Memory B cell (primary cell): ENCODE measurements around the gene SARM1.

Source experiments
- ATAC-seq: fragments of 150-1000 bp; cut with Tn5 transposase; 2 replicates; pipeline ENCODE4 v1.10.0; 2021; ENCODE audit warnings: low read depth, mild to moderate bottlenecking, moderate library complexity
- DNase-seq, 2 donors: peaks; one replicate each; pipeline ENCODE4 v3.0.0; 2022; ENCODE audit warnings: low spot score in 2 of 2
- H3K27ac Mint-ChIP-seq: one replicate; pipeline ENCODE4 v1.8.0; 2022; ENCODE audit warnings: mild to moderate bottlenecking, moderate library complexity, mixed read lengths
- H3K27me3 Mint-ChIP-seq: one replicate; pipeline ENCODE4 v1.8.0; 2022; ENCODE audit warnings: mixed read lengths
- H3K36me3 Mint-ChIP-seq: one replicate; pipeline ENCODE4 v1.8.0; 2022; ENCODE audit warnings: mild to moderate bottlenecking, mixed read lengths
- H3K4me1 Mint-ChIP-seq: one replicate; pipeline ENCODE4 v1.8.0; 2022; ENCODE audit warnings: mixed read lengths
- H3K4me3 Mint-ChIP-seq: one replicate; pipeline ENCODE4 v1.8.0; 2022; ENCODE audit warnings: mild to moderate bottlenecking, moderate library complexity, mixed read lengths
- H3K9me3 Mint-ChIP-seq: one replicate; pipeline ENCODE4 v1.8.0; 2022; ENCODE audit warnings: mixed read lengths

SARM1 gene

DNA sequence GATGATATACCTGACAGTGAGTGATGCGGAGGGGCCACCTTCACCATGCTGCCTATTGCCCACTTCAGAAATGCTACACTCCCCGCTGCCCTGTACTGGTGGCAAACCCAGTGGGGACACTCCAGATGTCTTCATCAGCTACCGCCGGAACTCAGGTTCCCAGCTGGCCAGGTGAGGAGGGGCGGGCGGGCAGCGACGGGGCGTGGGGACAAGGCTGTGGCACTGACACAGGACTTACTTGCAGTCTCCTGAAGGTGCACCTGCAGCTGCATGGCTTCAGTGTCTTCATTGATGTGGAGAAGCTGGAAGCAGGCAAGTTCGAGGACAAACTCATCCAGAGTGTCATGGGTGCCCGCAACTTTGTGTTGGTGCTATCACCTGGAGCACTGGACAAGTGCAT, 16.6 kb downstream of the SARM1 start:
- Mint-ChIP-seq H3K27ac (no peak overlapping the region), H3K4me3 (no peak overlapping the region), H3K27me3 (peaks cover 8% of the 10 kb centered on the region), H3K9me3 (no peaks in the 10 kb centered on the region), H3K36me3 (peaks cover 24% of the 10 kb centered on the region), H3K4me1 (peaks cover 9% of the 10 kb centered on the region)
- DNase-seq (no peak), ATAC-seq (no peak)

DNA sequence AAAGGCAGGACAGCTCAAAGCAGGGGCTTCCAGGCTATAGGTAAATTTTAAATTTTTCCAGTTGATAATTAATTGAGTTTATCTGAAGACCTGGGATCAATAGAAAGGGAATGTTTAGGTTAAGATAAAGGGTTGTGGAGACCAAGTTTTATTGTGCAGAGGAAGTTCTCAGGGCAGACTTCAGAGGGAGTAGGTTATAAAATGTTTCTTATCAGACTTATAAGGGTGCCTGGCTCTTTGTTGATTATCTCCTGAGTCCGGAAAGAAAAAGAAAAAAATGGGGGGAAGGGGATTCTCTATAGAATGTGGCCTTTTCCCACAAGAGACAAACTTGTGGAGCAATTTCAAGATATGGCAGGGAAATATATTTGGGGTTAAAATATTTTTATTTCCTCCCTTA, 18.6 kb downstream of the SARM1 start:
- Mint-ChIP-seq H3K4me1 (peaks cover 4% of the 10 kb centered on the region), H3K27ac (no peak overlapping the region), H3K27me3 (peaks cover 4% of the 10 kb centered on the region), H3K9me3 (no peaks in the 10 kb centered on the region), H3K4me3 (no peak overlapping the region), H3K36me3 (peaks cover 29% of the 10 kb centered on the region)
- ATAC-seq (no peak), DNase-seq (no peak)

DNA sequence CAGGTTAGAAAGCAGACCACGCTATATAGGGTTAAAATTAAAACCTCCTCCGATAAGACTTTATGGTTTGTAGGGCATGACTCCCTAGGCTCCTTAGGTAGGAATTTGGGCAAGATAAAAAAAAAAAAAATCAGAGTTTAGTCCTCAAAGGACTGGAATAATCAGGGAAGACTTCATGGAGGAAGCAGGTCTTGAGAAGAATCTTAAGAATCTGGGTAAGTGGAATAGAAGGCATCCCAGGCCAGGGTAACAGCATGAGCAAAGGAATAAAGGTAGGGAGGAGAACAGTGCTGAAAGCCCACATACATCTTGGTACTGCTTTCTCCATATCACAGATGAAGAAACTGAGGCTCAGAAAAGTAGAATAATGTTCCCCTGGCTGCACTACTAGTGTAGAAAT, 19.1 kb downstream of the SARM1 start:
- DNase-seq, result no peak
- Mint-ChIP-seq H3K4me1 (no peaks in the 10 kb centered on the region), H3K27ac (no peak overlapping the region)

DNA sequence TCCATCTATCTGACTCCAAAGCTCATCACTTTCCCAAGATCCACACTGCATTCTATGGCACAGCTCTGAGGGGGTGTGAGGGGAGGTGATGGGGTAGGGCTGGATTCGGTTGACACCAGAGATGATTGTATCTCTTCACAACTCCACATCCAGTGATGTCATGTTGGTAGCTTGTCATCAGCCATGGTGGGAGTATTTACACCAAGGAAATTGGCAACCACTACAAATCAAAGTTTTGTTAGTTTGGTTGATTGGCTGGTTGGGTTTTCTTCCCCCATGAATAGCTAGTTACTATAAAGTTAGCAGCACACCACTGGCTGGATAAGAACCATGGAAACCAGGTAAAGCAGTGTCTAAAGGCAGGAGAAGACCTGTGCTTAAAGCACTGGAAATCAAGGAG, 19.5 kb downstream of the SARM1 start:
- Mint-ChIP-seq H3K4me1 (no peaks in the 10 kb centered on the region), H3K27me3 (no peaks in the 10 kb centered on the region), H3K9me3 (no peaks in the 10 kb centered on the region), H3K36me3 (peaks cover 29% of the 10 kb centered on the region), H3K4me3 (no peak overlapping the region), H3K27ac (no peak overlapping the region)
- DNase-seq (no peak), ATAC-seq (no peak)

More for the DNA sequence above, 19.1 kb downstream of the SARM1 start:
- no peaks in the 10 kb centered on the region for H3K9me3 Mint-ChIP-seq
- H3K27me3 Mint-ChIP-seq, result no peaks in the 10 kb centered on the region
- peaks cover 29% of the 10 kb centered on the region for H3K36me3 Mint-ChIP-seq
- no peak overlapping the region for H3K4me3 Mint-ChIP-seq
- ATAC-seq, result no peak

DNA sequence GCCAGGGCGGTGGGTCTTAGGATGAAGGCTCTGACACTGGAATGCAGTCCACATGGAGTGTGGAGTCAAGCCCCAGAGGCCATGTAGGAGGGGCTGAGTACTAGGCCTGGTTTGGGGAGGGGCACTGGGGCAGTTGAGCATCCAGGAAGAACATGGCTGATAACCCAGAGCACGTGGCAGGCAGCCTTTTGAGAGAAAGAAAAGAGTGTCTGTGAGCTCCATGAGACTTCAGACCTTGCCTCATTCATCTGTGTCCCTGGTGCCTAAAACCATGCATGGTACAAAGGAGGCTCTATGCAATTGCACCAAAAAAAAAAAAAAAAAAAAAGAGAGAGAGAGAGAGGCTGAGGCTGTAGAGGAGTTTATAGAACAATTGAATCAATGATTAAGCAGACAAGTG, 19.9 kb downstream of the SARM1 start:
- Mint-ChIP-seq H3K27ac (no peak overlapping the region), H3K4me3 (no peak overlapping the region), H3K36me3 (peaks cover 29% of the 10 kb centered on the region), H3K9me3 (no peaks in the 10 kb centered on the region), H3K27me3 (no peaks in the 10 kb centered on the region), H3K4me1 (no peaks in the 10 kb centered on the region)
- DNase-seq (no peak), ATAC-seq (no peak)

DNA sequence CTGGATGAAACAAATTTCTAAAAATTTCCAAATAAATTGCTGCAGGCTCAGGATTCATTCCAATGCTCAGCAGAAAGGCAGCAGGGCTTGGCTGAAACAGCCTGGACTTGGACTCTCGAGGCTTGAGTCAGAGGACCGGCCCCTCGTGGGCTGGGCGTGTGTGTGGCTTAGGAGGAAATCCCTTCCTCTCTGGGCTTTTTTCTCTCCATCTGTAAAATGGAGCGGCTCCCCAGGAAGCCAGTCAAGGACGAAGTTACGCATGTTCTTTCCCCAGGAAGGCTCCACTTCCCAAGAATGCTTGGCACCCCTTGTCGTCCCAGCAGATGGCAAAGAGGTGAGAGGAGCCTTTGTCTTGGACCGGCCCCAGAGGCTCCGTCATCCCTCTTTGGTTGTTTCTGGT, 21.0 kb downstream of the SARM1 start:
- H3K36me3 Mint-ChIP-seq, result peaks cover 29% of the 10 kb centered on the region

DNA sequence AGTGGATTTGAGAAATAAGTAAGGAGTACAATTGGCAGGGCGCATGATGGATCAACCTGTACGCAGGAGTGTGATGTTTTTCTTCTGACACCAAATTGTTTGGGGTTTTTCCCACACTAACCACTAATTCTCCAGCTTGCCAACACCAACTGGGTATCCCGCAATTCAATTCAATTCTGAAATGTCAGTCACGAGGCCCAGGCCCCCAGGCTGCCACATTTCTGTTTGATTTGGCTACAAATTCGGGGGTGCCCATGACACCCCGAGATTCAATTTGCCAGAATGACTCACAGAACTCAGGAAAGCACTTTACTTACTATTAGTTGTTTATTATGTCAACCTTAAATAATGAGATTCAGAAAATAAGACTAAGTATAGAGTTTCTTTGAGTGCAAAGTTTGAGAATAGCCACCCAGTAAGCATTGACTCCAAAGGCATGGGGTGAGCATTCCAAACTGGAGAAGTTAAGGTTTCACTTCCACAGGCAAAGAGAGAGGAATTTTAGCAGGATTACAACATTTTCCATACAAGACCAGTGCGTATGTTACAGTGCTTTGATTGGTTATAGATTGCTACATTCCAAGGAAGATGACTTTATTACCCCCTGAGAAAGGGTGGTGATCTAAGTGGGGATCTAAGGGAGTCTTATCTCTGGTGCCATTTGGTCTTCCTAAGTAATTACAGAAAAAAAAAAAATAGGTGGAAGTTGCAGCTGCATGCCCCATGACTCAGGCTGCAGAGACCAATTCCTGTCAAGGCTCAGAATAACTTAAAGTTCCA, 23.0 kb downstream of the SARM1 start:
- DNase-seq (no peak), ATAC-seq (no peak)
- no peak overlapping the region for H3K4me3 Mint-ChIP-seq
- no peaks in the 10 kb centered on the region for H3K27me3 Mint-ChIP-seq
- no peaks in the 10 kb centered on the region for H3K4me1 Mint-ChIP-seq
- peaks cover 28% of the 10 kb centered on the region for H3K36me3 Mint-ChIP-seq
- H3K9me3 Mint-ChIP-seq, result no peaks in the 10 kb centered on the region
- H3K27ac Mint-ChIP-seq, result no peak overlapping the region

More for the DNA sequence above, 21.0 kb downstream of the SARM1 start:
- no peak for DNase-seq
- no peak for ATAC-seq
- H3K27me3 Mint-ChIP-seq, result no peaks in the 10 kb centered on the region
- H3K4me1 Mint-ChIP-seq, result no peaks in the 10 kb centered on the region
- H3K27ac Mint-ChIP-seq, result no peak overlapping the region
- no peaks in the 10 kb centered on the region for H3K9me3 Mint-ChIP-seq
- no peak overlapping the region for H3K4me3 Mint-ChIP-seq

DNA sequence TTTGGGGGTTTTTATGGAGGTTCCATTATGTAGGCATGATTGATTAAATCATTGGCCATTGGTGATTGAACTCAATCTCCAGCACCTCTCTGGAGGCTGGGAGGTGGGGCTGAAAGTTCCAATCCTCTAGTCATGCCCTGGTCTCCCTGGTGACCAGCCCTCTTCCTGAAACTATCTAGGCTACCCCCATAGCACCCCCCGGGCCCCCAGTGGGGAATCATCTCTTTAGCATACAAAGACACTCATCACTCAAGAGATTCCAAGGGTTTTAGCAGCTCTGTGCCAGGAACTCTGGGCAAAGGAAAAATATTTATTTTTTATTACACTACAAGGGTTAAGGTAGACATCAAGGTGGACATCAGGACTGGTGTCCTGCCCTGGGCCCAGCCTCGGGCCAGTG, 23.9 kb downstream of the SARM1 start:
- H3K4me3 Mint-ChIP-seq, result no peak overlapping the region
- no peak for DNase-seq
- no peak overlapping the region for H3K27ac Mint-ChIP-seq
- no peaks in the 10 kb centered on the region for H3K27me3 Mint-ChIP-seq
- no peak for ATAC-seq
- no peaks in the 10 kb centered on the region for H3K9me3 Mint-ChIP-seq
- no peaks in the 10 kb centered on the region for H3K4me1 Mint-ChIP-seq
- peaks cover 20% of the 10 kb centered on the region for H3K36me3 Mint-ChIP-seq

DNA sequence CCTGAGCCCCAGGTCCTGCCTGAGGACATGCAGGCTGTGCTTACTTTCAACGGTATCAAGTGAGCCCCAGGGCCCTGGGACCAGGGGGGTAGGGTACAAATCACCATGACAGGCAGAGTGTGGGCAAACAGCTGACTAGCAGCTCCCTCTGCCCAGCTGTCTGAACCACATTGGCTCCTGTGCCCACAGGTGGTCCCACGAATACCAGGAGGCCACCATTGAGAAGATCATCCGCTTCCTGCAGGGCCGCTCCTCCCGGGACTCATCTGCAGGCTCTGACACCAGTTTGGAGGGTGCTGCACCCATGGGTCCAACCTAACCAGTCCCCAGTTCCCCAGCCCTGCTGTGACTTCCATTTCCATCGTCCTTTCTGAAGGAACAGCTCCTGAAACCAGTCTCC, 24.5 kb downstream of the SARM1 start:
- ATAC-seq (no peak), DNase-seq (no peak)
- no peaks in the 10 kb centered on the region for H3K27me3 Mint-ChIP-seq
- no peaks in the 10 kb centered on the region for H3K9me3 Mint-ChIP-seq
- no peak overlapping the region for H3K4me3 Mint-ChIP-seq
- H3K27ac Mint-ChIP-seq, result no peak overlapping the region
- peaks cover 16% of the 10 kb centered on the region for H3K36me3 Mint-ChIP-seq
- no peaks in the 10 kb centered on the region for H3K4me1 Mint-ChIP-seq

DNA sequence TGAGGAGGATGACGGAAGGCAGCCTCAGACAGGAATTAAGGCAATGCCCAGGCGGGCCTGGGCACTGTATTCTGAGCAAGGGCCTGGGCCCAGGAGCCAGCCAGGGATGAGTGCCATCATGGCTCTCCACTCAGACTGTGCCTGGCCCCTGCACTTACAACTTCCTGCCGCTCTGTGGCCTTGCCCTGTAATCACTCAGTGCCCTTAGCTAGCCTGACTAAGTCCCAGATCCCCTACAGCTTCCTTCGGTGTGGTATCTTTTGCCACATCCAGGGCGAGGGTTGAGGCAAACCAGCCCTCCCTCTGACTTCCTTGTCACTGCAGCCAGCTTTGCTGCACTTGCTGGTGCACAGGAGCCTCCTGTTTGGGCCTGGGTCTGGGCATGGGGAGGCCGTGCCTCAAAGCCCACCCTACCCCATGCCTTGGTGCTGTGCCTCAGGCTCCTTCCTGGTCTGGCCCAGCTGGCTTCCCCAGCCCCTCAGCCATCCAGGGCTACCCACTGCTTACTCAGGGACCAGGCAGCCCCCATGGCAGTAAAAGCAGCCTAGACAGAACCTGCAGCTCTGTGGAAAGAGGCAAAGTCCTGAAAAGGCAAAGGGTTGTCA, 25.2 kb downstream of the SARM1 start:
- ATAC-seq, result no peak
- Mint-ChIP-seq H3K4me3 (no peak overlapping the region), H3K4me1 (no peaks in the 10 kb centered on the region), H3K27ac (no peak overlapping the region), H3K9me3 (no peaks in the 10 kb centered on the region), H3K27me3 (no peaks in the 10 kb centered on the region), H3K36me3 (peaks cover 10% of the 10 kb centered on the region)
- DNase-seq, result no peak

DNA sequence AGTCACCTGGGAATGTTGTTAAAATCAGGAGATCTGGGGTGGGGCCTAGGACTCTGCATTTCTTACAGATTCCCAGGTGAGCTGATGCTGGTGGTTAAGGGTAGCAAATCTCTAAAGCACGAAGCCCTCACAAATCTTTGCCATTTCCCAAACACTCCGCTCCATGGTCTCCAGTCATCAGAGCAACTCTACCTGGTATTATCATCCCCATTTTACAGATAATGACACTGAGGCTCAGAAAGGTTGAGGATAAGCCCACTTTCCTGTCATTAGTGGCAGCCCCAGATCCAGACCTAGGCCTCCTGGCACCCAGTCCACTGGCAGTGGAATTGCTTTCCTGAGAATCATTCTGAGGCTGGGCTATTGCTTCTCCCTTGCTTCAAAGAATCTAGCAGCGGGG, 25.8 kb downstream of the SARM1 start:
- Mint-ChIP-seq H3K9me3 (no peaks in the 10 kb centered on the region), H3K27me3 (no peaks in the 10 kb centered on the region), H3K27ac (no peak overlapping the region), H3K4me3 (no peak overlapping the region), H3K36me3 (peaks cover 10% of the 10 kb centered on the region), H3K4me1 (no peaks in the 10 kb centered on the region)
- ATAC-seq (no peak), DNase-seq (no peak)

DNA sequence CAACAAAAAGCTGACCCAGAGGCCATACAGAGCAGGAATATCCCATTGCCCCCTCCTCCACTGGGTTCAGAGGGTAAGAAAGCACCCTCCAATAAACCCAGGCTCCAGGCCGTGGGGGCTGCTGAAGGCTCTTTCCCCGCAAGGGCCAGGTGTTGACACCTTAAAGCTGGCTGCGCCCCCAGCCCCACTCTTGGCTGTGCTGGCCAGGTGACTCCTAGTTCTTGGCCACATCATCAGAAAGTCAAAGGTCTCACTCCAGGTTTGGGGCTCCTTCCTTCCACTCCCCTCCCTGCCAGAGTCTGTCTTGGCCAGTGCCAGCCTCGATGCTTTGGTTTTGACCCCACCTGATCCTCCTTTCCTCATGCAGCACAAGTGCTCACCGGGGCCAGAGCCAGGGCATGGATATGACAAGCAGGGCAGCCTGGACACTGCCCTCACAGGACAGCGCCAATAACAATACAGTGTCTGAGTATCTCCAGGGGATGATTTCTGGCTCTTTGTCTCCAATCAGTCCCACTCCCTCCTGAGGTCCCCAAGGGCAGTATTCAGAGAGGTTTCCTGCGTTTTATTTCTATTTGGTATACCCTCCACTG, 26.3 kb downstream of the SARM1 start:
- Mint-ChIP-seq H3K4me3 (no peak overlapping the region), H3K27me3 (no peaks in the 10 kb centered on the region), H3K36me3 (peaks cover 10% of the 10 kb centered on the region), H3K4me1 (no peaks in the 10 kb centered on the region), H3K27ac (peak overlapping the region; percentile 12), H3K9me3 (no peaks in the 10 kb centered on the region)
- DNase-seq, result no peak
- ATAC-seq, result no peak

DNA sequence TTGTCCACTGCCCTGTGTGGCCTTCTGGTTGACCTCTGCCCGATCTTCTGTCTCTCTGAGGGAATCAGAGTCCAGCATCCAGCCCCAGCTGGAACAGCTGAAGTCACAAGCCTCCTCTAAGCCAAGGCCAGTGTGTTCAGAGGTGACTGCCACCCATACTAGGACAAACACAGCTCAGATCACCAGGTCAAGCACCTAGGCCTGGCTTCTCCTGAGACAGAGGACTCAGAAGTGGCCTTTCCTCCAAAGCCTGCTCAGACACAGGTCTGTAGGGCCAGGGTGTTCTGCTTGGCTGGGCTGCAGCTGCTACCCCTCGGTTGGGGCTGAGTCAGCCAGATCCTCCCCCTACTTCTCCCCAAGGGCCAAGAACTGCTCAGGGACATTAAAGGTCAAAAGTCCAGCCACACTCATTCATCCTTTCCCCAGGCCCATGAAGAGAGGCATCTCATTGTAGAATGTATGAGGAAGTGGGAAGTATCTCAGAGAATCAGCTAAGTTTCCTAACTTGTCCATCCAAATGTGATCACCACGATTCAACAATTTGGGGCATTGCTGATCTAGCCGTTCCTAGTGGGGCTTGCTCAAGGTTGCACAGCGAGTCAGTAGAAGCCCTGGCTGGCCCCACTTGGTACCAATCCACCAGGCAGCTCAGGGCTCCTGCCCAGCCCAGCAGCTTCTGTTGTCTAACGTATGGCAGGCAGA, 26.9 kb downstream of the SARM1 start:
- Mint-ChIP-seq H3K4me3 (no peak overlapping the region), H3K4me1 (no peaks in the 10 kb centered on the region), H3K27ac (peak overlapping the region; percentile 12), H3K9me3 (no peaks in the 10 kb centered on the region), H3K36me3 (peaks cover 10% of the 10 kb centered on the region), H3K27me3 (no peaks in the 10 kb centered on the region)
- ATAC-seq (no peak), DNase-seq (no peak)

DNA sequence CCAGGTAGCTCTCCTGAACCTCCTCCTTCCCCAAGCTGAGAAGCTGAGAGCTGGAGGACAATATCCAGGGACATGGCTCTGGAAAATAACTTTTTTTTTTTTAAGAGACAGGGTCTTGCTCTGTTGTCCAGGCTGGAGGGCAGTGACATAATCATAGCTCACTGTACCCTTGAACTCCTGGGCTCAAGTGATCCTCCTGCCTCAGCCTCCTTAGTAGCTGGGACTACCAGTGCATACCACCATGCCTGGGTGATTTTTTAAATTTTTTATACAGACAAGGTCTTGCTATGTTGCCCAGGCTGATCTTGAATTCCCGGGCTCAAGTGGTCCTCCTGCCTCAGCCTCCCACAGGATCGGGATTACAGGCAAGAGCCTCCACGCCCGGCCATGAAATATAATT, 28.3 kb downstream of the SARM1 start:
- Mint-ChIP-seq H3K27me3 (no peaks in the 10 kb centered on the region), H3K27ac (peak overlapping the region; percentile 50), H3K4me1 (no peaks in the 10 kb centered on the region), H3K4me3 (no peak overlapping the region), H3K9me3 (no peaks in the 10 kb centered on the region), H3K36me3 (peaks cover 5% of the 10 kb centered on the region)
- DNase-seq, result no peak
- no peak for ATAC-seq
